Endothelial cell (in vitro differentiated cells): Measurements from ENCODE around the gene GRIN2A. TPM values are rescaled to one million over a fixed set of nuclear protein-coding genes. Genes with fewer than 3 reads are reported as not detected.

Experiments
- DNase-seq: peaks from one replicate; pipeline ENCODE4 v3.0.0; 2021; ENCODE audit warnings: low spot score
- H3K27ac Mint-ChIP-seq: one replicate; pipeline ENCODE4 v1.8.0; 2021; ENCODE audit warnings: mixed read lengths, inconsistent platforms; ENCODE audit not compliant: unreplicated experiment
- H3K27me3 Mint-ChIP-seq: one replicate; pipeline ENCODE4 v1.8.0; 2021; ENCODE audit warnings: mild to moderate bottlenecking, moderate library complexity, mixed read lengths, inconsistent platforms; ENCODE audit not compliant: unreplicated experiment
- H3K36me3 Mint-ChIP-seq: one replicate; pipeline ENCODE4 v1.8.0; 2021; ENCODE audit warnings: mild to moderate bottlenecking, low read depth, mixed read lengths, inconsistent platforms; ENCODE audit not compliant: unreplicated experiment
- H3K4me1 Mint-ChIP-seq: one replicate; pipeline ENCODE4 v1.8.0; 2021; ENCODE audit warnings: mild to moderate bottlenecking, mixed read lengths, inconsistent platforms; ENCODE audit not compliant: unreplicated experiment
- H3K4me3 Mint-ChIP-seq: one replicate; pipeline ENCODE4 v1.8.0; 2021; ENCODE audit warnings: mild to moderate bottlenecking, mixed read lengths, inconsistent platforms; ENCODE audit not compliant: unreplicated experiment
- H3K9me3 Mint-ChIP-seq: one replicate; pipeline ENCODE4 v1.8.0; 2021; ENCODE audit warnings: mixed read lengths, inconsistent platforms; ENCODE audit not compliant: unreplicated experiment
- total RNA-seq: library from RNA; stranded (reverse); fragmentation: NEBNext Ultra II Directional; extraction: Animal tissue kit (Norgen Biotek cat#: 25700); gene quantifications from one replicate; pipeline ENCODE4 v1.2.1, GENCODE V29; 2021; ENCODE audit not compliant: unreplicated experiment
- TF ChIP-seq, protein P1 (sequence below): fragments of 200-600 bp; sonication (generic); IDR thresholded peaks from one replicate; pipeline ENCODE4 v1.5.0; 2021; ENCODE audit warnings: antibody characterized with exemption; ENCODE audit not compliant: unreplicated experiment

GRIN2A gene
- total RNA-seq, 1 donor from 2014 or later, result 0.03 TPM

DNA sequence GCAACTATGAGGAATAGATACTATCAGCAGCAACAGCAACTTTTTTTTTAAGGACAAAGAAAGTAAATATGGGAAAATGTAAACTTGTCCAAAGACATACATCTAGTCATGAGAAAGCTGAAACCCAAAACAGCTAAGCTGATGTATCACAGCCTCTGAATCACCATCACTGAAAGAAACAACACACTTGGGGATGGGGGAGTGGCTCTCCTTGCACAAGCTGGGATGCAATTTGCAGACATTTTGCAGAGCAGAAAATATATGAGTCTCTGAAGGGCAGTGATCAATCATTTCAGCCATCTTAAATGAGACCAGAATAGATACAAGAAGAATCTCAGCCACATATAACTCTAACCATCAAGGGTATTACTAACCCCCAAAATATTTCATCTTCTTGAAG lies 79.1 kb downstream of the GRIN2A start:
- no peak overlapping the region for H3K4me3 Mint-ChIP-seq
- DNase-seq, result no peak
- no peaks in the 10 kb centered on the region for H3K4me1 Mint-ChIP-seq
- no peaks in the 10 kb centered on the region for H3K9me3 Mint-ChIP-seq
- TF ChIP-seq, protein P1, sequence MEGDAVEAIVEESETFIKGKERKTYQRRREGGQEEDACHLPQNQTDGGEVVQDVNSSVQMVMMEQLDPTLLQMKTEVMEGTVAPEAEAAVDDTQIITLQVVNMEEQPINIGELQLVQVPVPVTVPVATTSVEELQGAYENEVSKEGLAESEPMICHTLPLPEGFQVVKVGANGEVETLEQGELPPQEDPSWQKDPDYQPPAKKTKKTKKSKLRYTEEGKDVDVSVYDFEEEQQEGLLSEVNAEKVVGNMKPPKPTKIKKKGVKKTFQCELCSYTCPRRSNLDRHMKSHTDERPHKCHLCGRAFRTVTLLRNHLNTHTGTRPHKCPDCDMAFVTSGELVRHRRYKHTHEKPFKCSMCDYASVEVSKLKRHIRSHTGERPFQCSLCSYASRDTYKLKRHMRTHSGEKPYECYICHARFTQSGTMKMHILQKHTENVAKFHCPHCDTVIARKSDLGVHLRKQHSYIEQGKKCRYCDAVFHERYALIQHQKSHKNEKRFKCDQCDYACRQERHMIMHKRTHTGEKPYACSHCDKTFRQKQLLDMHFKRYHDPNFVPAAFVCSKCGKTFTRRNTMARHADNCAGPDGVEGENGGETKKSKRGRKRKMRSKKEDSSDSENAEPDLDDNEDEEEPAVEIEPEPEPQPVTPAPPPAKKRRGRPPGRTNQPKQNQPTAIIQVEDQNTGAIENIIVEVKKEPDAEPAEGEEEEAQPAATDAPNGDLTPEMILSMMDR, result no peak
- H3K36me3 Mint-ChIP-seq, result no peaks in the 10 kb centered on the region
- no peak overlapping the region for H3K27ac Mint-ChIP-seq
- no peaks in the 10 kb centered on the region for H3K27me3 Mint-ChIP-seq

DNA sequence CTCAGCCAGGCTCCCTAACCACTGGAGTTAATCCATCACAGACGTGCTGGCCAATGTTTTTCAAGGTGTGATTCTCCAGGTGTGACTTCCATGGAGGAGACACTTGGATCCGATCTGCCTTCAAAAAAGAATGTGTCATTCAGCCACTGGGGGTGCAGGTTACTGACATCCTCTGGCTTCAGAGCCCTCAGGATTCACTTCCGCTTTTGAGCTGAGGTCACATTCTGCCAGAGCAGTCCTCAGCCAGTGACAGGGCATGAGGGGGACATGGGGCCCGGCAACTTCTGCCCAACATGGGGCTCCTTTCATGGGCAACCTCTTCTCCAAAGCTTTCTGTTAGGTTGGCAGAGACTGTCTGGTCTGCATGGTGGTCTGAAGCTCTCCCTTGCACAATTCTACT lies 81.4 kb downstream of the GRIN2A start:
- no peaks in the 10 kb centered on the region for H3K4me1 Mint-ChIP-seq
- H3K27me3 Mint-ChIP-seq, result no peaks in the 10 kb centered on the region
- no peaks in the 10 kb centered on the region for H3K9me3 Mint-ChIP-seq
- DNase-seq, result no peak
- TF ChIP-seq, protein P1, result no peak
- no peak overlapping the region for H3K4me3 Mint-ChIP-seq
- H3K27ac Mint-ChIP-seq, result no peak overlapping the region
- H3K36me3 Mint-ChIP-seq, result no peaks in the 10 kb centered on the region

DNA sequence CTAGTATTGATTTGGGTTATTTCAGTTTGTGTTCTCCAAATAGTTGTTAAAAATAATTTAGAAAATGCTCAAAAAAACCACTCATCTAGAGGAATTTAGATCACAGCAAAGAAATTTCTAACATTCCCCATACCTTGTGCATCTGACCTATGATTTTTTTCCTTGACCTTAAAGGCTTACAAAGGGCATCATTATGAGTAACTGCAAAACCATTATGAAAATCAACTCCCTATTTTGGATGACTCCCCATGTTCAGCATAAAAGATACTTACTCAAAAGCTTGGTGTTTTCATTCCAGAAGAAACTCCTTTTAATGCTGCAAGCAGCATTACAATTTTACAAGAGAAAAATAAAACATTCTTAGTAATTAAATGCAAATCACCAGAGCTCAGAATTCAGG lies 83.2 kb downstream of the GRIN2A start:
- Mint-ChIP-seq H3K36me3 (no peaks in the 10 kb centered on the region), H3K9me3 (no peaks in the 10 kb centered on the region), H3K4me1 (no peaks in the 10 kb centered on the region), H3K27me3 (no peaks in the 10 kb centered on the region), H3K27ac (no peak overlapping the region), H3K4me3 (no peak overlapping the region)
- TF ChIP-seq, protein P1, result no peak
- DNase-seq, result no peak

DNA sequence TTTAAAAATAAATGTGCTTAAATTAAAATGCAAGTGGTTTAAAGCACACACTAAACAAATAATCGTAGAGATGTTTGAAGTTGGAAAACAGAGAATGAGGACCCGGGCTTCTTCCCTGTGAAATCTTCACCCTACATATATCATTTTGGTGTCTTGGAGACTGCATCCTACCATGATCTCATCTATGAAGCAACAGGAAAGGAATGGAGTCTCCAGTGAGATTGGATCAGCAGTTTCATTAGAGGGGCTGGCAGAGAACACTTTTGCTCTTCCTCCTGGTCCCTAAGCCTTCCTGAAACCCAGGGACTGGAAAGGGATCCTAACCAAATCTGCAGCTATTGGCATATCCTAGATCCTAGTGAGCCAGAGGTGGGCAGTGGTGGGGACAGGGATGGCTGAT lies 85.0 kb downstream of the GRIN2A start:
- Mint-ChIP-seq H3K27me3 (no peaks in the 10 kb centered on the region), H3K4me3 (no peak overlapping the region), H3K36me3 (no peaks in the 10 kb centered on the region), H3K4me1 (no peaks in the 10 kb centered on the region), H3K9me3 (no peaks in the 10 kb centered on the region), H3K27ac (no peak overlapping the region)
- TF ChIP-seq, protein P1, result no peak
- DNase-seq, result no peak

DNA sequence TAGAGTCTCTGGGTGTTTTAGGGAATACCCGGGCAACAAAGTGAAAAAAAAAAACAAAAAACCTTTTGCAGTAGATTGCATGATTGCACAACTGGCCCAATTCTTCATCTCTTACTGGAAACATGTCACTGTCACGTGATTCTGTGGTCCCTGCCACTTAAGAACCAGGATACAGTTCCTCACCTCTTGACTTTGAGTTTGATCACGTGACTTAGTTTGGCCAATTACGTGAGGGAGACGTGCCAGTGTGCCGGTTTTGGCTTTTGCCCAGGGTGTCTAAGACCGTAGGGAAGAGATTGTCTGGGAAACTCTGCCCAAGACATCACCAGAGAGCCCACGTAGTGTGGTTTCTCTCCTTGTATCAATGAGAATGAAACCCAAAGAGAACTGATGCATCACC lies 88.7 kb downstream of the GRIN2A start:
- H3K27me3 Mint-ChIP-seq, result no peaks in the 10 kb centered on the region
- no peak overlapping the region for H3K27ac Mint-ChIP-seq
- no peaks in the 10 kb centered on the region for H3K4me1 Mint-ChIP-seq
- no peak overlapping the region for H3K4me3 Mint-ChIP-seq
- no peak for DNase-seq
- TF ChIP-seq, protein P1, result no peak
- H3K36me3 Mint-ChIP-seq, result no peaks in the 10 kb centered on the region
- H3K9me3 Mint-ChIP-seq, result no peaks in the 10 kb centered on the region
